Measurements from ENCODE around the gene RAP1GAP2. TPM values are rescaled to one million over a fixed set of nuclear protein-coding genes. Genes with fewer than 3 reads are reported as not detected.

Gene RAP1GAP2
- polyA plus RNA-seq, 1 donor from 2014 or later = 3.9 TPM

DNA sequence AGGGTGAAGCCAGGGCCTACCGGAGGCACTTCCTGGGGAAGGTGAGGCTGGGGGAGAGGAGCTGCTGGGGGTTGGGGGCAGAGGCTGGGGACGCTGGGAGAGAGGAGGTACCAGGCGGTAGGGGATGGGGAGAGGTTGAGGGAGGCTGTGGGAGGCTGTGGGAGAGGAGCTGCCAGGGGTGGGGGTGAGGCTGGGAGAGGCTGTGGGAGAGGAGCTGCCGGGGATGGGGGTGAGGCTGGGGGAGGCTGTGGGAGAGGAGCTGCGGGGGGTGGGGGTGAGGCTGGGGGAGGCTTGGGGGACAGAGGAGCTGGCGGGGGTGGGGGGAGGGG, 167.8 kb downstream of the RAP1GAP2 start:
- Mint-ChIP-seq H3K27ac (no peak overlapping the region), H3K27me3 (no peaks in the 10 kb centered on the region), H3K9me3 (no peaks in the 10 kb centered on the region), H3K4me1 (peaks cover 0 to 2% (median 0%) of the 10 kb centered on the region in 3 donors), H3K4me3 (no peak overlapping the region), H3K36me3 (peaks cover 12% of the 10 kb centered on the region)

DNA sequence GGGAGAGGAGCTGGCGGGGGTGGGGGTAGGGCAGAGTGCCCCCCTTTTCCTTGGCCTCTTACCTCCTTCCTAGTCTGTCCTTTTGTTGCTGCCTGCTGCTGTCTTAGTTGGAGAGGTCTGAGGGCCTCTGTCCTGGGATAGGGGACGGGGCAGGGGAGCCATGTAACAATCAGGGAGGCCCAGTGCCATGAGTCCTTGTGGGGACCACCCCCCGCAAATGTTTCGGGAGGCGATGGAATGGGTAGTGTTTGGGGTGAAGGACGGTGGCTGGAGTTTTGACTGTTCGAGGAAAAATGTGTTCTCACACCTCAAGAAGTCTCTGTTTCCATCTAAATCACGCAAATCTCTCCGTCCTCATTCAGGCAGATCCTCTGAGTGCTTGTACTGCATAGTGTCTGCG, 168.1 kb downstream of the RAP1GAP2 start:
- H3K4me1 Mint-ChIP-seq = peaks cover 0 to 2% (median 0%) of the 10 kb centered on the region in 3 donors
- H3K4me3 Mint-ChIP-seq = no peak overlapping the region
- H3K27ac Mint-ChIP-seq = no peak overlapping the region

DNA sequence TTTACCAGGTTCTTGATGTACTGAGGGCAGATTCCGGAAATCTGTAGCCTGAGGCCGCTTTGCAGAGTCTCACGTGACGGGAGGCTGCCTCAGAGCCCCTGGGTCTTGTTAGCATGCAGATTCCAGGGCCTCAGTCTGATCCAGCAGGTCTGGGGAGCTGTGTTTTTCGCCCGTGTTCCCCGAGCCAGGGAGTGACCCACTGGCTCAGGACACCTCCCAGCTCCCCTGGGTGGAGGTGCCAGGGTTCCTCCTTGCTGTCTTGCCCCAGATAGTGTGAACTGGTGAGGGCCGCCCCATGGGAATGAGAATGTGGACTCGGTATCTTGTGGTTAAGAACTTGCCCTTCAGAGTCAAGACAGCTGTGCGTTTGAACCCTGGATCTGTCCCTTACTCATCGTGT, 168.6 kb downstream of the RAP1GAP2 start:
- peaks cover 0 to 2% (median 0%) of the 10 kb centered on the region in 3 donors for H3K4me1 Mint-ChIP-seq
- no peaks in the 10 kb centered on the region for H3K27me3 Mint-ChIP-seq
- no peaks in the 10 kb centered on the region for H3K9me3 Mint-ChIP-seq
- H3K36me3 Mint-ChIP-seq = peaks cover 12% of the 10 kb centered on the region
- H3K4me3 Mint-ChIP-seq = no peak overlapping the region
- no peak overlapping the region for H3K27ac Mint-ChIP-seq

More for the DNA sequence above, 168.1 kb downstream of the RAP1GAP2 start:
- no peaks in the 10 kb centered on the region for H3K27me3 Mint-ChIP-seq
- H3K36me3 Mint-ChIP-seq = peaks cover 12% of the 10 kb centered on the region
- no peaks in the 10 kb centered on the region for H3K9me3 Mint-ChIP-seq

DNA sequence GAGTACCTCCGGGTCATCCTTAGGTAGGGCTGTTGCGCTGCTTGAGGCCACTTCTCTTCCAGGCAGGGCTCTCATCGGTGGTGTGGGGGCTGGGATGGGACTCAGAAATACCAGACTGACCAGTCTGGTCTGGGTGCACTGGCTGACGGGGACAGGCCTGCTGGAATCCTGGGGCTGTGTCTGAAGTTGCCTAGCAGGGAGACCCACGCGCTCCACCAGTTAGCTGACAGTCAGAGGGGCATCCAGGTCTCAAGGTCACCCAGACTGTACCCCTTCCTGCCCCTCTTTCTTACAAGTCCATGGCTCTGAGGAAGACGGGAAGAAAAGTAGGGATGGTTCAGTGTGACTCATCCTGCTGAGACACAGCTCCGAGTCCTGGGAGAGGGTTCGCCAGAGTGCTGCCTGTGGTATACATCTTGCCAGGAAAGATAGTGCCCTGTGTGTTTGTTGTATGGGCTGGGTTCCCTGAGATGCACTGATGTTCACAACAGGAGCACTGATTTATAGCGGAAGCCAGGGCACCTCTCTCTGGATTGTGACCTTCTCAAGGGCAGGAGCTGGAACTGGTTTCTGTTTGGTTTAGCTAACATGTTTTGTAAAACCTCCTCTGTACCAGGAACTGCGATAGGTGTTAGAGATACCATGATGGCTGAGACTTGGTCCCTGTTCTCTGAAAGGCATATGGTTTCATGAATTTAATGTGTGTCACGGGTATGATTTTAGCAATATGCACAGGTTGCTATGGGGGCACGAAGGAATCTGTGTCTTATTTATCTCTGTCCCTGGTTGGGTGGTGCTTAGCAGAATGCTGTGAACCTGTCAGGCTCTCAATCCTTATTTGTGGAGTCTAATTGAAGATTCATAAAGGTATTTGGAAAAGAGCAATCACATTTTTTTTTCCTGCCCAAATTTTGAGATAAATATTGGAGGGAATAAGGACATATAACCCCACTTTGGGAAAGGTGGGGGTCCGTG, 169.7 kb downstream of the RAP1GAP2 start:
- Mint-ChIP-seq H3K36me3 (peaks cover 9% of the 10 kb centered on the region), H3K27me3 (no peaks in the 10 kb centered on the region)

DNA sequence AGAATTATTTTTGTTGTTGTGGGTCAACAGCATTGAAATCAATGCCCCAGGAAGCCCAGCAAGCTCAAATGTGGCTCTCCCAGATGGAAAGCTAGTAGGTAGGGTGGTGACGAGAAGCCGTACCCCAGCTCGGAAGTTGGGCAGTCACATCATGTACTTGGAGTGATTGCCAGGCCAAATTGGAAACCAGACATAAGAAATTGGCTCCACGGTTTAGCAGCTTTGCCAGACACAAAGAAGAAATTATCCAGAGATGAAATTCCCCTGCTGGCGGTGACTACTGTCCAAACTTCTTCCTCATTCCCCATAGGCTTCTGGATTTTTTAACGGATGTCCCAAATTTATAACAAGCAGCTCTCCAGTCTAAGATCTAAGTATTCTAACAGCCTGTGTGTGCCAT, 171.3 kb downstream of the RAP1GAP2 start:
- Mint-ChIP-seq H3K4me3 (no peak overlapping the region), H3K9me3 (no peaks in the 10 kb centered on the region), H3K36me3 (peaks cover 9% of the 10 kb centered on the region), H3K27me3 (no peaks in the 10 kb centered on the region), H3K27ac (no peak overlapping the region), H3K4me1 (peaks cover 0 to 2% (median 0%) of the 10 kb centered on the region in 3 donors)

More for the DNA sequence above, 169.7 kb downstream of the RAP1GAP2 start:
- Mint-ChIP-seq H3K27ac (peak overlapping the region in 1 of 3 donors; percentile 39), H3K9me3 (no peaks in the 10 kb centered on the region), H3K4me3 (no peak overlapping the region), H3K4me1 (peaks cover 0 to 2% (median 0%) of the 10 kb centered on the region in 3 donors)

DNA sequence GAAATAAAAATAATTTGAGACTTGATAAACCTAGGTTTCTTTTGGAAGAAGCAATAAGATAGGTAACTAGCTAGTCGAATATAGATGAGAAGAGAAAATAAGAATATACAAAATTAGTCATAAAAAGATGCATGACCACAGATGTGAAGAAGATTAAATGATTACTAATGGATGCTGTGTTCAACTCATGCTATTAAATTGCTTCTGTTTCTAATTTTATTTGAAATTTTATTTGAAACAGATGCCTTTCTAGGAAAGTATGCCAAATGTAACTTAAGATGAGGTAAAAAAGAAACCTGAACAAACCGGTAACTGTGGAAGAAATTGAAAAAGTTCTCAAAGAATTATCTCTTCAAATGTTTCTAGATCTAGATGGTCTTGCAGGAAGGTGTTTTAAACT, 175.6 kb downstream of the RAP1GAP2 start:
- Mint-ChIP-seq H3K9me3 (no peaks in the 10 kb centered on the region), H3K27me3 (no peaks in the 10 kb centered on the region), H3K4me3 (no peak overlapping the region)

DNA sequence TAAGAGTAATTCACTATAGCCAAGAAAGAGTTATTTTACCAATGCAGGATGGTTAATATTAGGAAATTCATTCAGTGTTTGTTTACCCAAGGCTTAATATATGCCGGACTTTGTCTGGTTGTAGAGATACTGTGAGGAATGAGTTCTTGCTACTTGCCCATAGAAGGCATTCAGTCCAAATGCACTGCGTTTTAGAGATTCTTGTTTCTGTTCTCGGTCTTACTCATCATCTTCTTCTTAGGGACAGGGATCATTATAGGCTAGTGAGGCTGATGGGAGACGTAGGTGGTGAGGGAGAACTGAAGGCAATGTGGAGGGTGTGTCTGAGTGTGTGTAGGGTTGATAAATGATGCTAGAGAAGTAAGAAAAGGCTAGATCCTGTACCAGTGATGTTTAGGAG, 176.5 kb downstream of the RAP1GAP2 start:
- no peaks in the 10 kb centered on the region for H3K9me3 Mint-ChIP-seq
- H3K4me1 Mint-ChIP-seq = peaks cover 0 to 2% (median 0%) of the 10 kb centered on the region in 3 donors
- no peaks in the 10 kb centered on the region for H3K27me3 Mint-ChIP-seq
- peaks cover 10% of the 10 kb centered on the region for H3K36me3 Mint-ChIP-seq
- peak overlapping the region in 2 of 3 donors; percentile 7 to 13 for H3K27ac Mint-ChIP-seq
- no peak overlapping the region for H3K4me3 Mint-ChIP-seq

More for the DNA sequence above, 175.6 kb downstream of the RAP1GAP2 start:
- Mint-ChIP-seq H3K4me1 (peaks cover 0 to 2% (median 0%) of the 10 kb centered on the region in 3 donors), H3K27ac (no peak overlapping the region), H3K36me3 (peaks cover 10% of the 10 kb centered on the region)

GRCh38 chr17:2974347-2974746, 178.1 kb downstream of the RAP1GAP2 start:
- Mint-ChIP-seq H3K36me3 (peaks cover 6% of the 10 kb centered on the region), H3K4me1 (peaks cover 0 to 2% (median 0%) of the 10 kb centered on the region in 3 donors), H3K27ac (no peak overlapping the region)

DNA sequence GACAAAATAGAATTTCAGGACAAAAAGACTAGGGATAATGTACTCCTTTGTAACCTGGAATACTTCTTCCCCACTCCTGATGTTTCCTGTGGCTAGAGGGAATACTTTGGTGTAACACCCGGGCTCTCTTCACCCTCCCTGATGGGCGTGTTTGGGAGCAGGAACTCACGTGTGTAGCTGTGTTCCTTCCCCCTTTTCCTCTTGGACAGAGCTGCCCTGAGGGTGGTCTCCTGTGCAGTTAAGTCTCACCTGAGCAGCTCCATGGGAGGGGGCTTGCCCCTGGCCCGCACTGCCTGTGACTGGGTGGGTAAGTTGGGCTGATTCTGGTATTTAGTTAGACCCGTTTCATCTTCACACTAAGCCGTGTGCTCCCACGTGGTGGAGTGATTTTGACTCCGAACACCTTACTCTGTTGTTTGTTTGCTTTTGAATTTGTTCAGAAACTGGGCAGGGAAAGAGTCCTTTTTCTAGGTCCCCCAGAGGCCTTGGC, 179.3 kb downstream of the RAP1GAP2 start:
- peaks cover 0 to 2% (median 0%) of the 10 kb centered on the region in 3 donors for H3K4me1 Mint-ChIP-seq
- no peak overlapping the region for H3K4me3 Mint-ChIP-seq
- no peaks in the 10 kb centered on the region for H3K9me3 Mint-ChIP-seq
- peaks cover 6% of the 10 kb centered on the region for H3K36me3 Mint-ChIP-seq
- H3K27me3 Mint-ChIP-seq = no peaks in the 10 kb centered on the region
- no peak overlapping the region for H3K27ac Mint-ChIP-seq

More at GRCh38 chr17:2974347-2974746, 178.1 kb downstream of the RAP1GAP2 start:
- no peak overlapping the region for H3K4me3 Mint-ChIP-seq
- no peaks in the 10 kb centered on the region for H3K9me3 Mint-ChIP-seq
- H3K27me3 Mint-ChIP-seq = no peaks in the 10 kb centered on the region

DNA sequence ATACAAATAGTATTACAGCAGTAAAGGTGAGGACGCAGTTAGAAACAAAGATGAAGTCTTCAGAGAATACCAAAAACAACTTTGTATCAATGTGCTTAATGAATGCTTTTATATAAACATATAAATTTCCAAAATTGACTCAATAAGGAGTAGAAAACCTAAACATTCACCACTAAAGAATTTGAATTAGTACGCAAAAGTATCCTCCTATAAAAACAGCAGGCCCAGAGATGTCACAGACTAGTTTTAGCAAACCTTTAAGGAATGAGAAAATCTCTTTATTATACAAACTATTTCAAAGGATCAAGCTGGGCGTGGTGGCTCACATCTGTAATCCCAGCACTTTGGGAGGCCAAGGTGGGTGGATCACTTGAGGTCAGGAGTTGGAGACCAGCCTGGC, 180.9 kb downstream of the RAP1GAP2 start:
- H3K4me1 Mint-ChIP-seq = peaks cover 0 to 2% (median 0%) of the 10 kb centered on the region in 3 donors
- H3K27ac Mint-ChIP-seq = no peak overlapping the region
- no peaks in the 10 kb centered on the region for H3K9me3 Mint-ChIP-seq
- no peak overlapping the region for H3K4me3 Mint-ChIP-seq
- H3K36me3 Mint-ChIP-seq = peaks cover 6% of the 10 kb centered on the region
- H3K27me3 Mint-ChIP-seq = no peaks in the 10 kb centered on the region

DNA sequence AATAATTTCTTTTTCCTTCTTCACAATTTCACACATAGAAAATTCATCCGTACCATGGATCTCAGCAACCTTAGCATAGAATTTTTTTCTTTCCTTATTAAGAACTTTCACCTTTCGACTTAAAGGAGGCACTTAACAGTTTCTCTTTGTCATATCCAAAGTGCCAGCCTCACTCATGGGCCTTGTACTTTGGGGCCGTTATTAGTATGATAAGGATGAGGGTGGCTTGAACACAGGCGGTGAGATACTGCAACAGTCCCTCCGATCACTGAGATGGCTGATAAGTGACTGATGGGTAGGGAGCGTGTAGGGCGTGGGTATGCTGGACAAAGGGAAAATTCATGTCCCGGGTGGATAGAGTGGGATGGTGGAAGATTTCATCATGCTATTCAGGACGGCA, 181.9 kb downstream of the RAP1GAP2 start:
- H3K27ac Mint-ChIP-seq = no peak overlapping the region
- H3K4me1 Mint-ChIP-seq = no peaks in the 10 kb centered on the region
- H3K4me3 Mint-ChIP-seq = no peak overlapping the region
- peaks cover 6% of the 10 kb centered on the region for H3K36me3 Mint-ChIP-seq
- H3K9me3 Mint-ChIP-seq = no peaks in the 10 kb centered on the region
- H3K27me3 Mint-ChIP-seq = no peaks in the 10 kb centered on the region

DNA sequence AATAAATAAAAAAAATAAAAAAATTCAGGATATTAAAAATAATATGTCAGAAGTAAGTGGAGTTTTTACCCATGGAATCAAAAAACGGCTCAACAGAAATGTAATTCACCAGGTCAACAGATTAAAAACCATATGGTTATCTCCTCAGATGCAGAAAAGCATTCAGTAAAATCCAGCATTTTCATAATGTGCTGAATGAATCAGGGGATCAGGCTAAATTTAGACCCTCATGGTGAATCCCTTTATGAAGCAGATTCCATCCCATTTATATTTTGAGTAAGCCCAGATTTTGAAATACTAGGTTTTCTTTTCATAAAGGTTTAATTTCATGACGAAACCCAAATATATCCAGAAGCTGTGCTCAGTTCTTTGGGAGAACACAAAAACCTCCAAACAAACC, 182.8 kb downstream of the RAP1GAP2 start:
- no peaks in the 10 kb centered on the region for H3K9me3 Mint-ChIP-seq
- no peak overlapping the region for H3K27ac Mint-ChIP-seq
- no peaks in the 10 kb centered on the region for H3K4me1 Mint-ChIP-seq
- no peaks in the 10 kb centered on the region for H3K27me3 Mint-ChIP-seq
- H3K36me3 Mint-ChIP-seq = peaks cover 6% of the 10 kb centered on the region
- no peak overlapping the region for H3K4me3 Mint-ChIP-seq

GRCh38 chr17:2980211-2980903, 184.1 kb downstream of the RAP1GAP2 start:
- no peak overlapping the region for H3K27ac Mint-ChIP-seq
- no peaks in the 10 kb centered on the region for H3K4me1 Mint-ChIP-seq
- peaks cover 6% of the 10 kb centered on the region for H3K36me3 Mint-ChIP-seq
- H3K9me3 Mint-ChIP-seq = no peaks in the 10 kb centered on the region
- H3K4me3 Mint-ChIP-seq = no peak overlapping the region
- no peaks in the 10 kb centered on the region for H3K27me3 Mint-ChIP-seq

GRCh38 chr17:2980904-2981246, 184.6 kb downstream of the RAP1GAP2 start:
- peaks cover 6% of the 10 kb centered on the region for H3K36me3 Mint-ChIP-seq
- H3K4me1 Mint-ChIP-seq = no peaks in the 10 kb centered on the region
- no peak overlapping the region for H3K4me3 Mint-ChIP-seq
- no peaks in the 10 kb centered on the region for H3K27me3 Mint-ChIP-seq
- no peak overlapping the region for H3K27ac Mint-ChIP-seq
- H3K9me3 Mint-ChIP-seq = no peaks in the 10 kb centered on the region

- no peak overlapping the region for H3K4me3 Mint-ChIP-seq
- H3K36me3 Mint-ChIP-seq = peaks cover 6% of the 10 kb centered on the region
- H3K27me3 Mint-ChIP-seq = no peaks in the 10 kb centered on the region
- H3K9me3 Mint-ChIP-seq = no peaks in the 10 kb centered on the region
- no peaks in the 10 kb centered on the region for H3K4me1 Mint-ChIP-seq
- H3K27ac Mint-ChIP-seq = no peak overlapping the region
Measured at GRCh38 chr17:2981325-2981724, 185.1 kb downstream of the RAP1GAP2 start.
